Measurements from ENCODE around the gene DEDD2.

GRCh38 chr19:42150364-42150763, 67.1 kb downstream of the DEDD2 start:
- no peak for TF ChIP-seq POLR2A (IDR thresholded peaks at IDR 0.05; ENCODE audit: low read length)
- TF ChIP-seq GATA1 (IDR thresholded peaks at IDR 0.05; ENCODE audit: low read depth, low read length): no peak

All from erythroblast (primary cell).